GM12878 (cell line): ENCODE measurements around the gene PPP1R14D. TPM values are rescaled to one million over a fixed set of nuclear protein-coding genes. Genes with fewer than 3 reads are reported as not detected.

Experiments
- ATAC-seq: fragments of 200-7000 bp; cut with Tn5 transposase; 3 replicates; pipeline ENCODE4 v1.9.1; 2020; ENCODE audit warnings: mild to moderate bottlenecking, moderate library complexity
- BruUV-seq: library from RNA; stranded (reverse); fragments of 400-500 nt; replicated peaks from 2 replicates; lab custom pipeline; 2021; lab: Mats Ljungman, UMichigan
- CTCF ChIA-PET: fragments of 300-600 bp; sonication (Branson Sonifier 250); formaldehyde crosslinking; extraction: SDS; loops from one replicate; lab custom pipeline; 2021; ENCODE audit warnings: inconsistent platforms; lab: Yijun Ruan, JAX
- POLR2A ChIA-PET: fragments of 350-600 bp; formaldehyde crosslinking; extraction: SDS; loops from one replicate; lab custom pipeline; 2021; ENCODE audit warnings: inconsistent platforms; lab: Charles Lee
- RAD21 ChIA-PET: fragments of 300-600 bp; sonication (Branson Sonifier 250); formaldehyde crosslinking; loops from one replicate; lab custom pipeline; 2023; ENCODE audit warnings: antibody characterized with exemption; ENCODE audit not compliant: unreplicated experiment; lab: Charles Lee
- SMC1A ChIA-PET: fragments of 300-600 bp; sonication (Branson Sonifier 250); formaldehyde crosslinking; loops from one replicate; lab custom pipeline; 2023; ENCODE audit not compliant: unreplicated experiment, uncharacterized antibody; lab: Charles Lee
- DNase-seq: peaks from one replicate; pipeline ENCODE4 v3.0.0-alpha.2; 2011; ENCODE audit warnings: low read depth, low spot score
- FAIRE-seq: peaks from 3 replicates; lab custom pipeline; 2011; peaks lifted over from hg19 to GRCh38; lab: Jason Lieb, UNC
- H2AFZ ChIP-seq: 2 replicates; pipeline ENCODE4 v1.6.0; 2011; ENCODE audit warnings: low read depth, low read length, control low read depth; ENCODE audit not compliant: control insufficient read depth
- H3K27ac ChIP-seq: 2 replicates; pipeline ENCODE4 v1.5.1; 2011; ENCODE audit warnings: control low read depth; ENCODE audit not compliant: control insufficient read depth, insufficient read depth
- H3K27me3 ChIP-seq, 2 experiments: replicated peaks in 1 of 2; 2 replicates each; pipeline versions ENCODE4 v1.6.0 to v1.6.1; 2011; ENCODE audit warnings: low read length in 1 of 2; ENCODE audit not compliant: control insufficient read depth in 2 of 2, insufficient read depth in 2 of 2
- H3K36me3 ChIP-seq, 2 experiments: 2 replicates each; pipeline ENCODE4 v1.5.1; 2011; ENCODE audit warnings: low read length in 1 of 2; ENCODE audit not compliant: control insufficient read depth in 2 of 2, insufficient read depth in 2 of 2
- H3K4me1 ChIP-seq: 2 replicates; pipeline ENCODE4 v1.6.1; 2011; ENCODE audit warnings: mild to moderate bottlenecking, low read length, moderate library complexity, mixed read lengths; ENCODE audit not compliant: control insufficient read depth, insufficient read depth
- H3K4me2 ChIP-seq: 2 replicates; pipeline ENCODE4 v1.6.0; 2011; ENCODE audit warnings: control low read depth; ENCODE audit not compliant: control insufficient read depth, insufficient read depth
- H3K4me3 ChIP-seq: fragments of 200-600 bp; sonication (generic); 2 replicates; pipeline ENCODE4 v1.5.1; 2016
- H3K79me2 ChIP-seq: 2 replicates; pipeline ENCODE4 v1.6.0; 2011; ENCODE audit warnings: low read length; ENCODE audit not compliant: control insufficient read depth, insufficient read depth
- H3K9ac ChIP-seq: 2 replicates; pipeline ENCODE4 v1.8.0; 2011; ENCODE audit warnings: low read length, control low read depth, mixed read lengths; ENCODE audit not compliant: control insufficient read depth, insufficient read depth
- H3K9me3 ChIP-seq: replicated peaks from 3 replicates; pipeline ENCODE4 v1.5.1; 2011; ENCODE audit warnings: mild to moderate bottlenecking, low read length; ENCODE audit not compliant: control insufficient read depth, insufficient read depth
- H4K20me1 ChIP-seq: 2 replicates; pipeline ENCODE4 v1.6.0; 2011; ENCODE audit not compliant: control insufficient read depth, insufficient read depth
- CEBPB ChIP-seq, 2 experiments: fragments of 150-350 bp in 1 of 2; IDR thresholded peaks; 2 replicates each; pipeline ENCODE4 v1.6.1; 2012 to 2014; ENCODE audit warnings: low read depth in 2 of 2, low read length in 2 of 2, borderline replicate concordance in 1 of 2, inconsistent platforms in 1 of 2
- CUX1 ChIP-seq: IDR thresholded peaks from 2 replicates; pipeline ENCODE4 v1.6.1; 2012; ENCODE audit warnings: improper control_type of control experiment, low read depth, low read length; ENCODE audit not compliant: insufficient replicate concordance
- E4F1 ChIP-seq: fragments of 450-650 bp; IDR thresholded peaks from 2 replicates; pipeline ENCODE4 v1.6.1; 2018; ENCODE audit warnings: borderline replicate concordance, mild to moderate bottlenecking; ENCODE audit not compliant: partially characterized antibody
- IKZF1 ChIP-seq: fragments of 450-650 bp; conservative IDR thresholded peaks from 2 replicates; pipeline ENCODE4 v1.6.1; 2017; ENCODE audit warnings: antibody characterized with exemption, mild to moderate bottlenecking
- JUND ChIP-seq: IDR thresholded peaks from 2 replicates; pipeline ENCODE4 v1.6.1; 2012; ENCODE audit warnings: low read depth, mild to moderate bottlenecking, low read length, improper control_type of control experiment, moderate library complexity
- POLR2A ChIP-seq: IDR thresholded peaks from 2 replicates; pipeline ENCODE4 v1.6.1; 2011; ENCODE audit warnings: low read depth, mild to moderate bottlenecking, low read length
- POLR2AphosphoS2 ChIP-seq: IDR thresholded peaks from 2 replicates; pipeline ENCODE4 v1.6.1; 2011; ENCODE audit warnings: low read depth, mild to moderate bottlenecking, low read length, improper control_type of control experiment, moderate library complexity
- RB1 ChIP-seq: fragments of 450-650 bp; formaldehyde crosslinking; IDR thresholded peaks from 2 replicates; pipeline ENCODE4 v1.6.1; 2017; ENCODE audit warnings: mild to moderate bottlenecking, borderline replicate concordance
- RELB ChIP-seq: fragments of 450-650 bp; IDR thresholded peaks from 2 replicates; pipeline ENCODE4 v1.6.1; 2017; ENCODE audit warnings: low read depth, mild to moderate bottlenecking, moderate library complexity
- RFX5 ChIP-seq: IDR thresholded peaks from 2 replicates; pipeline ENCODE4 v1.6.1; 2011; ENCODE audit warnings: low read depth, low read length, improper control_type of control experiment
- USF2 ChIP-seq: IDR thresholded peaks from 2 replicates; pipeline ENCODE4 v1.6.1; 2011; ENCODE audit warnings: low read depth, low read length, improper control_type of control experiment, borderline replicate concordance
- WGBS: methylation state at CpG from one replicate; pipeline ENCODE4 v1.1.6; 2016; ENCODE audit warnings: low lambda C conversion rate; ENCODE audit not compliant: insufficient replicate concordance, insufficient coverage; ENCODE audit errors: missing lambda C conversion rate; 5-methylcytosine and 5-hydroxymethylcytosine counted together
- in situ Hi-C: fragments of 300-500 bp; cut with MboI; formaldehyde crosslinking; loops from 9 replicates; pipeline ENCODE4 v1.14.3; 2018; ENCODE audit warnings: mixed read lengths
- intact Hi-C: fragments of 100-400 bp; cut with micrococcal nuclease; formaldehyde crosslinking; loops from one replicate; pipeline ENCODE4 v1.14.2; 2022; ENCODE audit not compliant: unreplicated experiment
- polyA plus RNA-seq, 11 experiments: library from polyadenylated mRNA; depleted of rRNA in 4 of 11; unstranded in 6 of 11; stranded (reverse) in 5 of 11; fragments of >200 nt; fragmentation: Nextera tagmentation in 4 of 11; fragmentation: Illumina TruSeq in 1 of 11; extraction: Ambion mirVana in 4 of 11; extraction: Trizol in 1 of 11; gene quantifications; 1 replicate in 1 of 11; 2 replicates in 10 of 11; pipeline versions ENCODE4 v1.2.1 to v1.2.3, GENCODE V29; 2011 to 2016; ENCODE audit warnings: inconsistent platforms in 2 of 11, missing spikeins in 2 of 11, low read depth in 1 of 11
- total RNA-seq, 4 experiments: library from RNA; depleted of rRNA in 3 of 4; stranded (reverse); fragments of >200 nt in 3 of 4; fragmentation: Illumina TruSeq in 1 of 4; extraction: Trizol in 1 of 4; gene quantifications; 2 replicates each; pipeline versions ENCODE4 v1.2.1 to v1.2.3, GENCODE V29; 2013 to 2021

Gene PPP1R14D
- total and polyA plus RNA-seq, 10 of the 15 experiments (the other 5 are each of a cell fraction or from before 2014, with no cell fraction given): 0.10 TPM; not detected in 9

- Histone ChIP-seq H3K9me3 (no peaks in the 10 kb centered on the region), H3K27me3 (no peaks in the 10 kb centered on the region), H2AFZ (no peak overlapping the region), H3K27ac (no peak overlapping the region), H3K36me3 (peaks cover 0 to 16% of the 10 kb centered on the region in 2 experiments; a peak in 2 of 4 replicates), H3K79me2 (no peaks in the 10 kb centered on the region), H3K4me1 (peaks cover 26% of the 10 kb centered on the region), H3K4me3 (no peak overlapping the region), H3K4me2 (no peak overlapping the region), H4K20me1 (no peaks in the 10 kb centered on the region), H3K9ac (no peak overlapping the region)
- FAIRE-seq: no peak
- ChIA-PET POLR2A (interaction anchor here (2.3 to 2.7 kb wide), 2 partner anchors 77 to 100 kb away, joined by 9 to 12 read pairs; partner anchors contain the start of gene RAD51), RAD21 (interaction anchor here (3.3 kb wide), 1 partner anchor 11 kb away, joined by 11 read pairs; no protein-coding TSS in a partner anchor), CTCF (interaction anchor here (1.5 to 1.9 kb wide), 2 partner anchors 8 to 77 kb away, joined by 5 to 6 read pairs; partner anchors contain the start of gene RAD51), SMC1A (interaction anchor here (1.1 kb wide), 1 partner anchor 14 kb away, joined by 3 read pairs; no protein-coding TSS in a partner anchor)
- in situ Hi-C loops (no loop called here), intact Hi-C loops (no loop called here)
- DNase-seq: no peak
- 94% methylated on average over 5 of the region's 5 CpGs for WGBS
- no peak for ATAC-seq
- BruUV-seq: no TSS peak
- no peak for TF ChIP-seq IKZF1
- TF ChIP-seq CEBPB (IDR thresholded peaks at IDR 0.05; ENCODE audit: borderline replicate concordance in 1 of 2, low read depth in 2 of 2, low read length in 2 of 2): no peak
- no peak for TF ChIP-seq CUX1
- no peak for TF ChIP-seq RFX5
- no peak for TF ChIP-seq POLR2A
- TF ChIP-seq USF2: no peak
- TF ChIP-seq JUND: no peak
- TF ChIP-seq RB1: no peak
- TF ChIP-seq POLR2AphosphoS2: no peak
- no peak for TF ChIP-seq E4F1
- TF ChIP-seq RELB: no peak
Measured at GRCh38 chr15:40771242-40771641, 57.3 kb downstream of the PPP1R14D start.
